Uterus (tissue), 2 donors: ENCODE results near the gene TTYH1.

ENCODE experiments used
- CTCF ChIP-seq, 4 experiments: fragments of 200-600 bp in 2 of 4; fragments of 450-650 bp in 2 of 4; sonication (generic) in 2 of 4; IDR thresholded peaks; one replicate each; pipeline ENCODE4 v1.5.1; 2016 to 2019; ENCODE audit warnings: antibody characterized with exemption in 4 of 4, mild to moderate bottlenecking in 2 of 4, moderate library complexity in 1 of 4
- POLR2A ChIP-seq, 2 donors: fragments of 450-650 bp; IDR thresholded peaks; one replicate each; pipeline ENCODE4 v1.6.1; 2016; ENCODE audit warnings: antibody characterized with exemption in 2 of 2, mild to moderate bottlenecking in 1 of 2, moderate library complexity in 1 of 2

GRCh38 chr19:54420383-54421168 lies 5.3 kb downstream of the TTYH1 start:
- TF ChIP-seq POLR2A (IDR thresholded peaks at IDR 0.05), result no peak
- no peak for TF ChIP-seq CTCF (IDR thresholded peaks at IDR 0.05)
